Activated T-cell treated with anti-CD3 and anti-CD28 coated beads, Interleukin-2, amount 50 U/mL, for 48 hours (primary cell): ENCODE results near the gene PCBP1.
"Not testable (repeated sequence)": the region's sequence is repeated elsewhere in the genome, so short reads cannot be mapped to it uniquely, and the experiment has no call there.

ENCODE experiments used
- DNase-seq, 2 experiments: peaks; one replicate each; pipeline ENCODE4 v3.0.0-alpha.2; 2020

Gene PCBP1

GRCh38 chr2:70128005-70128404 lies 40.7 kb downstream of the PCBP1 start:
- DNase-seq = no peak

- DNase-seq = not testable (repeated sequence)
These were observed 44.3 kb downstream of the PCBP1 start for GRCh38 chr2:70131344-70132143.

GRCh38 chr2:70132244-70133126 lies 45.2 kb downstream of the PCBP1 start:
- peak in 1 of 2 experiments; percentile 52 for DNase-seq

- no peak for DNase-seq
These were observed 45.8 kb downstream of the PCBP1 start for GRCh38 chr2:70133127-70133452.

- peak; percentile 57 to 66 for DNase-seq
These were observed 46.4 kb downstream of the PCBP1 start for GRCh38 chr2:70133491-70134322.

- DNase-seq = not testable (repeated sequence)
These were observed 47.2 kb downstream of the PCBP1 start for GRCh38 chr2:70134323-70134983.
